GM23248 (cell line): ENCODE measurements around the gene POGK. TPM values are rescaled to one million over a fixed set of nuclear protein-coding genes. Genes with fewer than 3 reads are reported as not detected.
"Not testable (repeated sequence)": the region's sequence is repeated elsewhere in the genome, so short reads cannot be mapped to it uniquely, and the experiment has no call there.

Experiments
- DNase-seq: peaks from one replicate; pipeline ENCODE4 v3.0.0-alpha.2; 2015
- H2AFZ ChIP-seq: fragments of 200-600 bp; sonication (generic); 2 replicates; pipeline ENCODE4 v1.6.1; 2016; ENCODE audit warnings: antibody characterized with exemption
- H3F3A ChIP-seq: fragments of 200-600 bp; sonication (generic); 2 replicates; pipeline ENCODE4 v1.6.1; 2016; ENCODE audit warnings: mild to moderate bottlenecking, antibody characterized with exemption, mixed run types; ENCODE audit not compliant: insufficient read depth
- H3K27ac ChIP-seq: fragments of 200-600 bp; sonication (generic); 2 replicates; pipeline ENCODE4 v1.5.1; 2016; ENCODE audit warnings: mild to moderate bottlenecking
- H3K27me3 ChIP-seq: fragments of 200-600 bp; sonication (generic); replicated peaks from 2 replicates; pipeline ENCODE4 v1.6.1; 2016; ENCODE audit warnings: mild to moderate bottlenecking; ENCODE audit not compliant: insufficient read depth
- H3K36me3 ChIP-seq: fragments of 200-600 bp; sonication (generic); 2 replicates; pipeline ENCODE4 v1.6.1; 2016; ENCODE audit warnings: low read depth, mild to moderate bottlenecking
- H3K4me1 ChIP-seq: fragments of 200-600 bp; sonication (generic); 2 replicates; pipeline ENCODE4 v1.6.1; 2016; ENCODE audit warnings: mild to moderate bottlenecking; ENCODE audit not compliant: insufficient read depth
- H3K4me2 ChIP-seq: fragments of 200-600 bp; sonication (generic); one replicate; pipeline ENCODE4 v1.6.1; 2016; ENCODE audit warnings: mild to moderate bottlenecking; ENCODE audit not compliant: unreplicated experiment
- H3K4me3 ChIP-seq: fragments of 200-600 bp; sonication (generic); 2 replicates; pipeline ENCODE4 v1.5.1; 2016; ENCODE audit warnings: mild to moderate bottlenecking
- H3K79me2 ChIP-seq: fragments of 200-600 bp; sonication (generic); 2 replicates; pipeline ENCODE4 v1.6.1; 2016; ENCODE audit warnings: mild to moderate bottlenecking; ENCODE audit not compliant: insufficient read depth
- H3K9ac ChIP-seq: fragments of 200-600 bp; sonication (generic); 2 replicates; pipeline ENCODE4 v1.6.1; 2016; ENCODE audit warnings: mild to moderate bottlenecking
- H3K9me2 ChIP-seq: fragments of 200-600 bp; sonication (generic); 2 replicates; pipeline ENCODE4 v1.6.1; 2016; ENCODE audit warnings: mixed run types, mild to moderate bottlenecking, moderate library complexity; ENCODE audit not compliant: insufficient read depth
- H3K9me3 ChIP-seq: fragments of 200-600 bp; sonication (generic); one replicate; pipeline ENCODE4 v1.6.1; 2017; ENCODE audit warnings: low read depth
- H4K20me1 ChIP-seq: fragments of 200-600 bp; sonication (generic); 2 replicates; pipeline ENCODE4 v1.6.0; 2016; ENCODE audit not compliant: insufficient read depth
- EZH2 ChIP-seq: fragments of 200-600 bp; sonication (generic); IDR thresholded peaks from 2 replicates; pipeline ENCODE4 v1.6.1; 2018; ENCODE audit warnings: antibody characterized with exemption, mild to moderate bottlenecking; ENCODE audit not compliant: insufficient read depth, poor library complexity, severe bottlenecking
- EZH2phosphoT487 ChIP-seq: fragments of 200-600 bp; sonication (generic); IDR thresholded peaks from 2 replicates; pipeline ENCODE4 v1.6.1; 2018; ENCODE audit warnings: antibody characterized with exemption, moderate library complexity, mild to moderate bottlenecking, low read depth; ENCODE audit not compliant: insufficient read depth
- WGBS, 2 experiments: methylation state at CpG; one replicate each; pipeline ENCODE4 v1.1.6; 2015 to 2017; ENCODE audit warnings: low lambda C conversion rate in 2 of 2, low coverage in 1 of 2; ENCODE audit errors: missing lambda C conversion rate in 2 of 2; 5-methylcytosine and 5-hydroxymethylcytosine counted together
- in situ Hi-C: fragments of 300-500 bp; cut with MboI; formaldehyde crosslinking; loops from 2 replicates; pipeline ENCODE4 v1.15.0; 2020
- polyA plus RNA-seq: library from polyadenylated mRNA; unstranded; fragments of >200 nt; fragmentation: Nextera tagmentation; extraction: Ambion mirVana; gene quantifications from 2 replicates; pipeline ENCODE4 v1.2.1, GENCODE V29; 2016
- total RNA-seq: library from RNA; depleted of rRNA; stranded (reverse); fragments of >200 nt; shearing (Covaris generic); gene quantifications from 2 replicates; pipeline ENCODE4 v1.2.3, GENCODE V29; 2014

Gene POGK
- total and polyA plus RNA-seq, 2 experiments from 2014 or later = 10.6 to 26.9 TPM

GRCh38 chr1:166827426-166827825 lies 11.8 kb upstream of the POGK start:
- no peak for DNase-seq
- Histone ChIP-seq H3K27ac (no peak overlapping the region), H3K9me3 (no peaks in the 10 kb centered on the region), H3K79me2 (no peaks in the 10 kb centered on the region), H3F3A (no peaks in the 10 kb centered on the region), H3K36me3 (no peaks in the 10 kb centered on the region), H3K4me2 (no peak overlapping the region), H3K27me3 (no peaks in the 10 kb centered on the region; the same call in 1 of the 2 replicates), H2AFZ (no peak overlapping the region), H3K9ac (no peak overlapping the region), H3K9me2 (no peaks in the 10 kb centered on the region), H3K4me1 (no peaks in the 10 kb centered on the region), H4K20me1 (no peaks in the 10 kb centered on the region), H3K4me3 (no peak overlapping the region)
- in situ Hi-C loops = loop anchor here (25.0 kb wide), 1 partner anchor 1090 kb away; no protein-coding TSS in a partner anchor
- TF ChIP-seq EZH2phosphoT487 (no peak), EZH2 (no peak)

- H3K36me3 ChIP-seq, H3K79me2 ChIP-seq, H3K27me3 ChIP-seq, H3K4me2 ChIP-seq, DNase-seq, H3F3A ChIP-seq, H4K20me1 ChIP-seq, H2AFZ ChIP-seq, H3K27ac ChIP-seq, H3K9me3 ChIP-seq, H3K9ac ChIP-seq, H3K4me1 ChIP-seq, H3K9me2 ChIP-seq, H3K4me3 ChIP-seq: not testable (repeated sequence)
- in situ Hi-C loops = loop anchor here (25.0 kb wide), 1 partner anchor 1092 kb away; no protein-coding TSS in a partner anchor
- WGBS, 2 experiments = 0 to 4% methylated on average over 1 of the region's 1 CpG
These were observed 9.5 kb upstream of the POGK start for GRCh38 chr1:166829762-166830161.

GRCh38 chr1:166836733-166837132 lies 2.5 kb upstream of the POGK start:
- Histone ChIP-seq H3K36me3 (peaks cover 10% of the 10 kb centered on the region), H3K4me1 (peaks cover 15% of the 10 kb centered on the region), H3K9me2 (no peaks in the 10 kb centered on the region), H3K27me3 (peaks cover 9% of the 10 kb centered on the region), H3F3A (no peaks in the 10 kb centered on the region), H3K9me3 (no peaks in the 10 kb centered on the region), H2AFZ (no peak overlapping the region), H4K20me1 (no peaks in the 10 kb centered on the region), H3K4me2 (no peak overlapping the region), H3K79me2 (peaks cover 20% of the 10 kb centered on the region), H3K9ac (no peak overlapping the region), H3K4me3 (no peak overlapping the region), H3K27ac (no peak overlapping the region)
- no peak for TF ChIP-seq EZH2phosphoT487
- TF ChIP-seq EZH2 = no peak
- DNase-seq = peak; percentile 40
- in situ Hi-C loops = loop anchor here (25.0 kb wide), 1 partner anchor 1099 kb away; no protein-coding TSS in a partner anchor
- WGBS, 2 experiments = 79 to 80% methylated on average over 4 of the region's 4 CpGs

GRCh38 chr1:166839600-166840308 lies 479 bp downstream of the POGK start:
- peak overlapping the region; percentile 74 for H3K27ac ChIP-seq
- 2 to 4% methylated on average over 11 to 70 of the region's 82 CpGs for WGBS, 2 experiments

More at GRCh38 chr1:166839600-166840308, 479 bp downstream of the POGK start:
- Histone ChIP-seq H3K79me2 (peaks cover 49% of the 10 kb centered on the region), H3K36me3 (peaks cover 31% of the 10 kb centered on the region), H3F3A (peaks cover 21% of the 10 kb centered on the region; the same call in 1 of the 2 replicates), H3K27me3 (no peaks in the 10 kb centered on the region), H3K4me1 (peaks cover 30% of the 10 kb centered on the region), H3K4me2 (peak overlapping the region; percentile 92), H3K4me3 (peak overlapping the region; percentile 83), H3K9me3 (no peaks in the 10 kb centered on the region), H3K9ac (peak overlapping the region; percentile 81), H4K20me1 (no peaks in the 10 kb centered on the region), H3K9me2 (no peaks in the 10 kb centered on the region), H2AFZ (peak overlapping the region; percentile 90)
- DNase-seq = peak; percentile 68
- in situ Hi-C loops = loop anchor here (25.0 kb wide), 1 partner anchor 1102 kb away; no protein-coding TSS in a partner anchor
- no peak for TF ChIP-seq EZH2phosphoT487
- no peak for TF ChIP-seq EZH2
